GM12878 (cell line): Measurements from ENCODE around the gene MXD4. TPM values are rescaled to one million over a fixed set of nuclear protein-coding genes. Genes with fewer than 3 reads are reported as not detected.

ENCODE experiments used
- CEBPB ChIP-seq, 2 experiments: fragments of 150-350 bp in 1 of 2; IDR thresholded peaks; 2 replicates each; pipeline ENCODE4 v1.6.1; 2012 to 2014; ENCODE audit warnings: low read depth in 2 of 2, low read length in 2 of 2, borderline replicate concordance in 1 of 2, inconsistent platforms in 1 of 2
- CHD1 ChIP-seq: IDR thresholded peaks from 2 replicates; pipeline ENCODE4 v1.6.1; 2012; ENCODE audit warnings: low read depth, low read length, improper control_type of control experiment
- CREM ChIP-seq: IDR thresholded peaks from 2 replicates; pipeline ENCODE4 v1.6.1; 2014; ENCODE audit warnings: antibody characterized with exemption, low read depth
- EED ChIP-seq: sonication (generic); IDR thresholded peaks from 2 replicates; pipeline ENCODE4 v1.6.1; 2016; ENCODE audit warnings: antibody characterized with exemption, low read depth
- ESRRA ChIP-seq: IDR thresholded peaks from 2 replicates; pipeline ENCODE4 v1.6.1; 2012; ENCODE audit warnings: mild to moderate bottlenecking, low read length, improper control_type of control experiment
- ETV6 ChIP-seq, 2 experiments: fragments of 450-650 bp in 1 of 2; IDR thresholded peaks in 1 of 2; conservative IDR thresholded peaks in 1 of 2; 2 replicates each; pipeline ENCODE4 v1.6.1; 2014; ENCODE audit warnings: antibody characterized with exemption in 1 of 2, borderline replicate concordance in 1 of 2, low read depth in 1 of 2, mild to moderate bottlenecking in 1 of 2, moderate library complexity in 1 of 2
- HDAC2 ChIP-seq: fragments of 200-600 bp; sonication (generic); IDR thresholded peaks from 2 replicates; pipeline ENCODE4 v1.6.1; 2017
- IKZF1 ChIP-seq: fragments of 450-650 bp; conservative IDR thresholded peaks from 2 replicates; pipeline ENCODE4 v1.6.1; 2017; ENCODE audit warnings: antibody characterized with exemption, mild to moderate bottlenecking
- KLF5 ChIP-seq: fragments of 450-650 bp; IDR thresholded peaks from 2 replicates; pipeline ENCODE4 v1.6.1; 2014; ENCODE audit warnings: mild to moderate bottlenecking; ENCODE audit not compliant: partially characterized antibody
- MXI1 ChIP-seq: fragments of 150-350 bp; IDR thresholded peaks from 2 replicates; pipeline ENCODE4 v1.6.1; 2011; ENCODE audit warnings: low read depth, mild to moderate bottlenecking, inconsistent platforms, low read length, improper control_type of control experiment
- PAX8 ChIP-seq: fragments of 450-650 bp; IDR thresholded peaks from 2 replicates; pipeline ENCODE4 v1.6.1; 2017; ENCODE audit warnings: mild to moderate bottlenecking, moderate library complexity
- POLR2A ChIP-seq: IDR thresholded peaks from 2 replicates; pipeline ENCODE4 v1.6.1; 2011; ENCODE audit warnings: low read depth, mild to moderate bottlenecking, low read length
- RAD51 ChIP-seq: fragments of 450-650 bp; IDR thresholded peaks from 2 replicates; pipeline ENCODE4 v1.6.1; 2016; ENCODE audit warnings: moderate library complexity, mild to moderate bottlenecking, inconsistent platforms
- SIN3A ChIP-seq: IDR thresholded peaks from 2 replicates; pipeline ENCODE4 v1.6.1; 2012; ENCODE audit warnings: low read depth, low read length, improper control_type of control experiment
- USF2 ChIP-seq: IDR thresholded peaks from 2 replicates; pipeline ENCODE4 v1.6.1; 2011; ENCODE audit warnings: low read depth, low read length, improper control_type of control experiment, borderline replicate concordance
- ZNF384 ChIP-seq: IDR thresholded peaks from 2 replicates; pipeline ENCODE4 v1.6.1; 2012; ENCODE audit warnings: low read depth, mild to moderate bottlenecking, low read length, improper control_type of control experiment, borderline replicate concordance
- polyA plus RNA-seq, 11 experiments: library from polyadenylated mRNA; depleted of rRNA in 4 of 11; unstranded in 6 of 11; stranded (reverse) in 5 of 11; fragments of >200 nt; fragmentation: Nextera tagmentation in 4 of 11; fragmentation: Illumina TruSeq in 1 of 11; extraction: Ambion mirVana in 4 of 11; extraction: Trizol in 1 of 11; gene quantifications; 1 replicate in 1 of 11; 2 replicates in 10 of 11; pipeline versions ENCODE4 v1.2.1 to v1.2.3, GENCODE V29; 2011 to 2016; ENCODE audit warnings: inconsistent platforms in 2 of 11, missing spikeins in 2 of 11, low read depth in 1 of 11
- total RNA-seq, 4 experiments: library from RNA; depleted of rRNA in 3 of 4; stranded (reverse); fragments of >200 nt in 3 of 4; fragmentation: Illumina TruSeq in 1 of 4; extraction: Trizol in 1 of 4; gene quantifications; 2 replicates each; pipeline versions ENCODE4 v1.2.1 to v1.2.3, GENCODE V29; 2013 to 2021
- TF ChIP-seq, protein P1 (sequence below): fragments of 450-650 bp; formaldehyde crosslinking; IDR thresholded peaks from 2 replicates; pipeline ENCODE4 v1.5.0; 2022; ENCODE audit warnings: mild to moderate bottlenecking, missing genetic modification characterization
- TF ChIP-seq, protein P2 (sequence below): fragments of 450-650 bp; IDR thresholded peaks from 2 replicates; pipeline ENCODE4 v1.6.1; 2017; ENCODE audit warnings: mild to moderate bottlenecking
- TF ChIP-seq, protein P3 (sequence below): fragments of 450-650 bp; IDR thresholded peaks from 2 replicates; pipeline ENCODE4 v1.6.1; 2018; ENCODE audit warnings: borderline replicate concordance, mild to moderate bottlenecking; ENCODE audit not compliant: partially characterized antibody
- TF ChIP-seq, protein P4 (sequence below): IDR thresholded peaks from 2 replicates; pipeline ENCODE4 v1.6.1; 2012; ENCODE audit warnings: low read depth, low read length, improper control_type of control experiment

MXD4 gene
- total and polyA plus RNA-seq, 10 of the 15 experiments (the other 5 are each of a cell fraction or from before 2014, with no cell fraction given), result 0.21 to 25.6 (median 5.2) TPM

DNA sequence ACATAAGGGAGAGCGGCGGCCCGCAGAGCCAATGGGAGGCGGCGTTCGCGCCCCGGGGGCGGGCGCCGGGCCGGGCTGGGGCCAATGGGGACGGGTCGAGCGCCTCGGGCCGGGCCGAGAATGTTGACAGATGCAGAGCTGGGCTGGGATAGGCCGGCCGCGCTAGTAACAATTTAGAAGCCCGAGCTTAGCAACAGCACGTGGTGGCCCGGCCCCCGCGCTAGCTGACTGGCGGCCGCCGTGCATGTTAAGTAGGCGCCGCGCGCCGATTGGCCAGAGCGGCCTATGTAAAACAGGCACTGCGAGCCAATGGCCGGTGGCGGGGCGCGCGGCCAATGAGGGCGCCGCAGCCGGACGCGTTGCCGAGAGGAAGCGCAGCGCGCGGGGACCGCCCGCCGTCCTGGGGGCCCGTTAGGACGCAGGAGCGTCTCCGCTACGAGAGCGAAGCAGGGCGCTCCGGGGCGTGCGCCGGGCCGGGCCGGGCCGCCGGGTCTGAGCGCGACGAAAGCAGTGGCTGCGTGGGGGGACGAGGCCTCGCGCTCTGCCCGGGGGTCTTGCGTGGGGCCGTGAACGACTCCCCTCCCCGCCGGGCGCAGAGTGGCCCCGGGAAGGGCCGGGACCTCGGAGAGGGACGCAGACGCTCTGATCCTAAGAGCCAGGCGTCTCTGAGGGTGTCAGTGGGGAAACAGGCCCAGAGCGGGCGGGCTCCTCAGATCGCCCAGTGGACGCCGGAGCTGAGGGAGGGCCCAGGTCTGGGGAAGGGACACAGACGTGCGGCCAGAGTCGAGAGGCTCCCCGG, 435 bp upstream of the MXD4 start (continued):
- TF ChIP-seq, protein P1, sequence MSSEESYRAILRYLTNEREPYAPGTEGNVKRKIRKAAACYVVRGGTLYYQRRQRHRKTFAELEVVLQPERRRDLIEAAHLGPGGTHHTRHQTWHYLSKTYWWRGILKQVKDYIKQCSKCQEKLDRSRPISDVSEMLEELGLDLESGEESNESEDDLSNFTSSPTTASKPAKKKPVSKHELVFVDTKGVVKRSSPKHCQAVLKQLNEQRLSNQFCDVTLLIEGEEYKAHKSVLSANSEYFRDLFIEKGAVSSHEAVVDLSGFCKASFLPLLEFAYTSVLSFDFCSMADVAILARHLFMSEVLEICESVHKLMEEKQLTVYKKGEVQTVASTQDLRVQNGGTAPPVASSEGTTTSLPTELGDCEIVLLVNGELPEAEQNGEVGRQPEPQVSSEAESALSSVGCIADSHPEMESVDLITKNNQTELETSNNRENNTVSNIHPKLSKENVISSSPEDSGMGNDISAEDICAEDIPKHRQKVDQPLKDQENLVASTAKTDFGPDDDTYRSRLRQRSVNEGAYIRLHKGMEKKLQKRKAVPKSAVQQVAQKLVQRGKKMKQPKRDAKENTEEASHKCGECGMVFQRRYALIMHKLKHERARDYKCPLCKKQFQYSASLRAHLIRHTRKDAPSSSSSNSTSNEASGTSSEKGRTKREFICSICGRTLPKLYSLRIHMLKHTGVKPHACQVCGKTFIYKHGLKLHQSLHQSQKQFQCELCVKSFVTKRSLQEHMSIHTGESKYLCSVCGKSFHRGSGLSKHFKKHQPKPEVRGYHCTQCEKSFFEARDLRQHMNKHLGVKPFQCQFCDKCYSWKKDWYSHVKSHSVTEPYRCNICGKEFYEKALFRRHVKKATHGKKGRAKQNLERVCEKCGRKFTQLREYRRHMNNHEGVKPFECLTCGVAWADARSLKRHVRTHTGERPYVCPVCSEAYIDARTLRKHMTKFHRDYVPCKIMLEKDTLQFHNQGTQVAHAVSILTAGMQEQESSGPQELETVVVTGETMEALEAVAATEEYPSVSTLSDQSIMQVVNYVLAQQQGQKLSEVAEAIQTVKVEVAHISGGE (CRISPR knock-in tag), result no peak
- peak; percentile 56 for TF ChIP-seq USF2
- no peak for TF ChIP-seq ESRRA
- TF ChIP-seq HDAC2, result no peak
- TF ChIP-seq PAX8, result no peak
- TF ChIP-seq MXI1, result peak; percentile 95
- no peak for TF ChIP-seq KLF5
- TF ChIP-seq ZNF384, result no peak
- peak in 1 of 2 experiments; percentile 21; a peak in 1 of 4 replicates for TF ChIP-seq CEBPB (IDR thresholded peaks at IDR 0.05; ENCODE audit: borderline replicate concordance in 1 of 2, low read depth in 2 of 2, low read length in 2 of 2)
- no peak for TF ChIP-seq CHD1
- no peak; the same call in 1 of the 2 replicates for TF ChIP-seq CREM
- no peak for TF ChIP-seq ETV6 (conservative IDR thresholded peaks at IDR 0.05 in 1 of 2, IDR thresholded peaks at IDR 0.05 in 1 of 2; ENCODE audit: borderline replicate concordance in 1 of 2, low read depth in 1 of 2)
- no peak for TF ChIP-seq RAD51
- peak; percentile 68 for TF ChIP-seq IKZF1
- TF ChIP-seq, protein P2, sequence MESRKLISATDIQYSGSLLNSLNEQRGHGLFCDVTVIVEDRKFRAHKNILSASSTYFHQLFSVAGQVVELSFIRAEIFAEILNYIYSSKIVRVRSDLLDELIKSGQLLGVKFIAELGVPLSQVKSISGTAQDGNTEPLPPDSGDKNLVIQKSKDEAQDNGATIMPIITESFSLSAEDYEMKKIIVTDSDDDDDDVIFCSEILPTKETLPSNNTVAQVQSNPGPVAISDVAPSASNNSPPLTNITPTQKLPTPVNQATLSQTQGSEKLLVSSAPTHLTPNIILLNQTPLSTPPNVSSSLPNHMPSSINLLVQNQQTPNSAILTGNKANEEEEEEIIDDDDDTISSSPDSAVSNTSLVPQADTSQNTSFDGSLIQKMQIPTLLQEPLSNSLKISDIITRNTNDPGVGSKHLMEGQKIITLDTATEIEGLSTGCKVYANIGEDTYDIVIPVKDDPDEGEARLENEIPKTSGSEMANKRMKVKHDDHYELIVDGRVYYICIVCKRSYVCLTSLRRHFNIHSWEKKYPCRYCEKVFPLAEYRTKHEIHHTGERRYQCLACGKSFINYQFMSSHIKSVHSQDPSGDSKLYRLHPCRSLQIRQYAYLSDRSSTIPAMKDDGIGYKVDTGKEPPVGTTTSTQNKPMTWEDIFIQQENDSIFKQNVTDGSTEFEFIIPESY, result no peak
- TF ChIP-seq, protein P3, sequence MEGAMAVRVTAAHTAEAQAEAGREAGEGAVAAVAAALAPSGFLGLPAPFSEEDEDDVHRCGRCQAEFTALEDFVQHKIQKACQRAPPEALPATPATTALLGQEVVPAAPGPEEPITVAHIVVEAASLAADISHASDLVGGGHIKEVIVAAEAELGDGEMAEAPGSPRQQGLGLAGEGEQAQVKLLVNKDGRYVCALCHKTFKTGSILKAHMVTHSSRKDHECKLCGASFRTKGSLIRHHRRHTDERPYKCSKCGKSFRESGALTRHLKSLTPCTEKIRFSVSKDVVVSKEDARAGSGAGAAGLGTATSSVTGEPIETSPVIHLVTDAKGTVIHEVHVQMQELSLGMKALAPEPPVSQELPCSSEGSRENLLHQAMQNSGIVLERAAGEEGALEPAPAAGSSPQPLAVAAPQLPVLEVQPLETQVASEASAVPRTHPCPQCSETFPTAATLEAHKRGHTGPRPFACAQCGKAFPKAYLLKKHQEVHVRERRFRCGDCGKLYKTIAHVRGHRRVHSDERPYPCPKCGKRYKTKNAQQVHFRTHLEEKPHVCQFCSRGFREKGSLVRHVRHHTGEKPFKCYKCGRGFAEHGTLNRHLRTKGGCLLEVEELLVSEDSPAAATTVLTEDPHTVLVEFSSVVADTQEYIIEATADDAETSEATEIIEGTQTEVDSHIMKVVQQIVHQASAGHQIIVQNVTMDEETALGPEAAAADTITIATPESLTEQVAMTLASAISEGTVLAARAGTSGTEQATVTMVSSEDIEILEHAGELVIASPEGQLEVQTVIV, result no peak
- TF ChIP-seq POLR2A, result peak; percentile 96
- no peak for TF ChIP-seq EED
- peak; percentile 23; the same call in 1 of the 2 replicates for TF ChIP-seq SIN3A
- TF ChIP-seq, protein P4, sequence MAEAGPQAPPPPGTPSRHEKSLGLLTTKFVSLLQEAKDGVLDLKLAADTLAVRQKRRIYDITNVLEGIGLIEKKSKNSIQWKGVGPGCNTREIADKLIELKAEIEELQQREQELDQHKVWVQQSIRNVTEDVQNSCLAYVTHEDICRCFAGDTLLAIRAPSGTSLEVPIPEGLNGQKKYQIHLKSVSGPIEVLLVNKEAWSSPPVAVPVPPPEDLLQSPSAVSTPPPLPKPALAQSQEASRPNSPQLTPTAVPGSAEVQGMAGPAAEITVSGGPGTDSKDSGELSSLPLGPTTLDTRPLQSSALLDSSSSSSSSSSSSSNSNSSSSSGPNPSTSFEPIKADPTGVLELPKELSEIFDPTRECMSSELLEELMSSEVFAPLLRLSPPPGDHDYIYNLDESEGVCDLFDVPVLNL, result no peak
